ENCODE results near the gene NME2.

The NME2 gene

DNA sequence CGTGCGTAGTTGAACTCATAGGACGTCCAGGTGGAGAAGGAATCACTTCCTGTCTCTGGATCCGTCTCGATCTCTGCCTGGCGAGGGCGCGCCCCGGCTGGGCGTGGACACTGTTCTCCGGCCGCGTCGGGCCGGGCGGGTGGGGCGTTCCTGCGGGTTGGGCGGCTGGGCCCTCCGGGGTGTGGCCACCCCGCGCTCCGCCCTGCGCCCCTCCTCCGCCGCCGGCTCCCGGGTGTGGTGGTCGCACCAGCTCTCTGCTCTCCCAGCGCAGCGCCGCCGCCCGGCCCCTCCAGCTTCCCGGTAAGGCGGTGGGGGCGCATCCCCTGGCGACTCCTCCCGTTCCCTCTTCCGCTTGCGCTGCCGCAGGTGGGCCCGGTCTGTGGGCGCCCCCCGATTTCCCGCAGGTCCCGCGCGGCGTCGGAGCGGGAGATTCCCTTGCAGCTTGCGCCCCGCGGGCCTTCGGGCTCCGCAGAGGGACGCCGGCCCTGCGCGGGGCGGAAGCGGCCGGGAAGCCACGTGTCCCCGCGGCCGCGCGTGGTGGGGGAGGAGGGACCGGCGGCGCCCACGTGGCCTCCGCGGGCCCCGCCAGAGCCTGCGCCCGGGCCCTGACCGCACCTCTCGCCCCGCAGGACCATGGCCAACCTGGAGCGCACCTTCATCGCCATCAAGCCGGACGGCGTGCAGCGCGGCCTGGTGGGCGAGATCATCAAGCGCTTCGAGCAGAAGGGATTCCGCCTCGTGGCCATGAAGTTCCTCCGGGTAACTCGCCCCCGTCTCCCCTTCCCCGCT lies at the start of gene NME2:
Gene NME2, plus strand, starts transcription at position 214 of the 789 bp plus-strand sequence. Its CDS starts 420 bp downstream, at position 634.
- DNase-seq: peak; percentile 89

DNA sequence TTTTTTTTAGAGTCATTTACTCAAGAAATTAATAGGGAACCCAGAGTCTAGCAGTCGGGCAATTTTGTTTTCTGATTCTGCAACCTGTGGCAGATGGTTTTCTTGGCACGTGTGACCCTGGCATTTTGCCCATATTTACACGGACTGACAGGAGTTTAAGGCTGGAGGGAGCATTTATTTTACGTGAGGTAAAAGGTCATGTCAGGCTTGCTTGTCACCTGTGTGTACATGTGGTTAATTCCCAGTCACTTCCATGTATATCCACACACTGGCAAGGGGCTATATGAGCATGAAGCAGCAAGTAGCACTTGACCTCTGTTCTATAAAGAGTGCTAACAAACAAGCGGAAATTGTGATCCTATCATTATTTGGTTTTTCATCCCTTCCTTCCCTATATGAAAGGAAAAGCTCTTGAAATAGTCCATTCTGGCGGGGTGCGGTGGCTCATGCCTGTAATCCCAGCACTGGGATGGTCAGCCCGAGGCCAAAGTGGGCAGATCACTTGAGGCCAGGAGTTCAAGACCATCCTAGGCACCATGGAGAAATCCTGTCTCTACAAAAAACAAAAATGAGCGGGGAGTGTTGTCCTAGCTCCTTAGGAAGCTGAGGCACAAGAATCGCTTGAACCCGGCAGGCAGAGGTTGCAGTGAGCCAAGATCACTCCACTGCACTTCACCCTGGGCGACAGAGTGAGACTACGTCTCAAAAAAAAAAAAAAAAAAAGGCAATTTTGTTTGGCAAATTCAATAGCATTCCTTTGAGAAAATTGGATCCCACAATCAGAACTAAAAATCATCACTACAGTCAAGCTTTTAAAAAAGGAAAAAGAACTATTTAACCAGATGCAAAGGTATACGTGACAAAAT lies 47.6 kb upstream of the NME2 start:
- no peak for DNase-seq

DNA sequence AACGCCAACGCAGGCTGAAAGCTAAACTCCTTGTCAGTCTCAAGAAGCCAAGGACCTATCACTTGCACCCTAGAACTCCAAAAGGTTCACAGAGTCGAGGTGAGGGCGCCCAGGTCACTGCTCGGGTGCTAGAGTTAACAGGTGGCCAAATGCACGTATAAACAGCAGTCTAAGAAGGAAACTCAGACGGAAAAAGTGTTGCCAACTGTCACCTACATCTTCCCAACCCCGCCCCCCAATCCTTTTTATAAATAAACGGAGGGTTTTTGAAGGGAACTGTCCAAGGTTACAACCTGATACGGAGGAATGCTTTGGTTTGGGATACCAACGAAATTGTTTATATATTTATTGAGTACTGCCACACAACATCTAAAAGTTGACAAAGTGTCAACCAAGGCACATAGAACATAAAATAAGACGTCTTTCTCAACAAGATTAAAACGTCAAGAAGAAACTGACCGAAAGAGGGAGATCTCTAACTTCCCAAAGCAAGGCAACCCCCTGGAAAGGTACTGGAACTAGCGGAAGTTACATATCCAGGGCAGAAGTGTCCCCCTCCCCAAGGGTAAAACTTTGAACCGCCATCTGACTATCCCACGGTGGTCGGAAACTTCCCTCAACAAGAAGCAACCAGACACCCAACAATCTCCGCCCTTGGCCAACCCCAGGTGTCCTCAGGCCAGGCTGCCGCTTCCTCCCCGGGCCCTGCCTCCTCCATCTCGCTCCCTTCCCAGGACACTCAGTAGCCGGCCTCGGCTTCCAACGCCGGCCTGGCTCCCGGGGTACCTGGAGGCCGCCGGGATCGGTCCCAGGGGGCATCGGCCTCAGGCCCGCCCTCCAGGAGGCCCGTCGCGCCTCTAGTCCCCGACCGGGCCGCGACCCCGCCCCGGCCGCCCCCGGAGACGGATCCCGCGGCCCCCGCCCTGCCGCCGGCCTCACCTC lies 46.5 kb upstream of the NME2 start:
- peak; percentile 47 for DNase-seq

DNA sequence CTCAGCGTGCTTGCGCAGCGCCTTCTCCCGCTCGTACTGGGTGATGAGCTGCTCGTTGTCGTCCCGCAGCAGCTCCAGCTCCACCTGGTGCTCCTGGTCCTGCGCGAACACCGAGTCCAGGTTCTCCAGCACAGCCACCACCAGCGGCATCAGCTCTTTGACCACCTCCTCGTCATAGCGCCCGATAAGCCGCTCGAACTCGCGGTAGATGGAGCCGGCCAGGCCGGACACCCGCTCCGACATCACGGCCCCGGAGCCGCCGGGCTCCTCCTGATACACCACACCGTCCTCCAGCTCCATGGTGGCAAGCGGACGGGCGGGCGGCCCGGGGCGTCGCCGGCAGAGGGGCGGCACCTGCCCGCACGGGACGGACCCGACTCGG lies 45.9 kb upstream of the NME2 start:
- no peak for DNase-seq

DNA sequence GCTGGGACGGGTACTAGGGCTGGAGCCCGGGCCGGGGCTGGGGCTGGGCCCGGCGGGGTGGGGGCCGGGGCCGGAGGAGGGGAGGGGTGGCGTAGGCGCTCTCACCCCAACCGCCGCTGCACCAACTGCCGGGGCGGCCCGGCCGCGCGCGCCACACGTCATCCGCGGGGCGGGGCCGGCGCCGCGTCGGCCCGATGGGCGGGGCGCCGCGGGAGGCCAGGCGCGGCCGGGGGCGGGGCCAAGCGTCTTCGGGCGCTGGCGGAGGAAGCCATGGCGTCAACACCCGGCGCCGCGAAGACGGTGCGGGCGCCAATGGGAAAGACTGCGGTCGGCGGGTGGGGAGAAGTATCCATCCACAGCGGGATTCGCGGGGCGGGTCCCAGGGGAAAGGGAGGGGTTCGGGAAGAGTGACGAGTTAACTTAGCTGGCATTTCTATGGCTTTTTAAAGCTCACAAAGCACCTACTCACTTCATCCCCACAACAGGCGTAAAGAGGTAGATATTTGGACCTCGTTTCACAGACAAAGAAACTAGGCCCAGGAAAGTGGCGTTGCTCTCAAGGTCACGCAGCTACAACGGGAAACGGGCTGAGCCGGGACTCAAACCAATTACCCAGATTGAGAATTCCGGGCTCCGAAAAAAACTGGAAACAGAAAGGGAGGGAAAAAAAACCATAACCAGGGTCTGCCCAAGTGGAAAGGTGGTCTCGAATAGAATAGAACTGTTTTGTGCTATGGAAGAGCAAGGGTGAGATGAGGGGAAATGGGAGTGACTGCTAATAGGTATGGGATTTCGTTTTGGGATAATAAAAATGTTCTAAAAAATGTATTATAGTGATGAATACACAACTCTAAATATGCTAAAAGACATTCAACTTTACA lies 45.2 kb upstream of the NME2 start, which contains the start of gene SPAG9:
Gene SPAG9, minus strand, starts transcription at position 130 of the 881 bp plus-strand sequence. CDS start 212 bp downstream, outside the sequence.
- DNase-seq: peak; percentile 97

DNA sequence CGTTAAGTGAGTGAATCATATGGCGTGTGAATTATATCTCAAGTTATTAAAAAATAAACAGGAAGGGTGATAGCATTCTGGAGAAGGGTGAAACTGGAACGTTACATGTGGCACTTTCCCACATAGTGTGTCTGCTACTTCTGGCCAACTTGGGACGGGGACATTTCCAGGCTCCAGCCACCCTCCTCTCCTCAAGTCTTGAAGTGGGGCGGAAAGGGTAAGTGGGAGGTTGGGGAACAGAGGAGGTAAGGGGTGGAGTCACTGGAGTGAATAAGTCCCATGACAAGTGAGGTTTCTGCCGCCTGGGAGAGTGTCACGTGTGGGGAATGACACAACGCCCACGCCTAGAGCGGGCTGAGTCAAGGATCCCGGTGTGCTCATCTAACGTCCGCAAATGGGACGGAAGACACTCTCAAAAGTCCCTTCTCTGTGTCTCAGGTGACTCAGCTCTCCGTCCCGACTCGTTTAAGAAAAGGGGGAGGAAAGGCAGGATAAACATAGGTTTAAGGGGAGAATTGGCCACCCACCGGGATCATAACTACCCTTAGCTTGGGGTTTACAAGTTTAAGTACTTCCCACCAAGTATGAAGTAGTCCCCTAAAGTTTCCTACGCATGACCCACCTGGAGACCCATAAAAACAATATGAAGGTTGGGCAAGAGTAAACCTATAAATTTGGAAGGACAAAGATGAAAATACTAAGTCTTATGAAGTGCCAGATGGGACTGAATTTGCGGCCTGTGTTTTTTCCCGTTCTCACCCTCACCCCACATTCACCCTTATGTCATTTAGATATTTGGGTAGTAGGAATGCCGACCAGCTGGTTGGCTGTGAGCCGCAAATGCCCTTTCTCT lies 44.4 kb upstream of the NME2 start:
- DNase-seq: peak; percentile 96

DNA sequence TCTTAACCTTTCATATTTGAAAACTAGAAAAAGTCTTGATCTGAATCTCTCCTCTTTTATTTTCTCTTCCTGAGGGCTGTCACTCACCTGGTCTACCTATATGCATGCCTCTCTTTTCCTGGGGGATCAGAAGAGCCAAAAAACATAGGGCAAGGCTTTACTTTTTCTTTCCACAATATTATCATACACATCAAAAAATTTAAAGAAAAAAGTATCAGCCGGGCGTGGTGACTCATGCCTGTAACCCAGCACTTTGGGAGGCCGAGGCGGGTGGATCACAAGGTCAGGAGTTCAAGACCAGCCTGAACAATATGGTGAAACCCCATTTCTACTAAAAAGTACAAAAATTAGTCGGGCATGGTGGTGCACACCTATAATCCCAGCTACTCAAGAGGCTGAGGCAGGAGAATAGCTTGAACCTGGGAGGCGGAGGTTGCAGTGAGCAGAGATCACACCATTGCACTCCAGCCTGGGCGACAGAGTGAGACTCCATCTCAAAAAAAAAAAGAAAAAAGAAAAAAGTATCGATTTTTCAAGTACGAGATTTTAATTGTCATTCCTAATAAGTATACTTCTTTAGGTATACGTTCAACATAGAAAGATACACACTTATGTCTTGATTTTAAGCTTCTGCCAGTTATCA lies 43.6 kb upstream of the NME2 start:
- DNase-seq: peak; percentile 13

DNA sequence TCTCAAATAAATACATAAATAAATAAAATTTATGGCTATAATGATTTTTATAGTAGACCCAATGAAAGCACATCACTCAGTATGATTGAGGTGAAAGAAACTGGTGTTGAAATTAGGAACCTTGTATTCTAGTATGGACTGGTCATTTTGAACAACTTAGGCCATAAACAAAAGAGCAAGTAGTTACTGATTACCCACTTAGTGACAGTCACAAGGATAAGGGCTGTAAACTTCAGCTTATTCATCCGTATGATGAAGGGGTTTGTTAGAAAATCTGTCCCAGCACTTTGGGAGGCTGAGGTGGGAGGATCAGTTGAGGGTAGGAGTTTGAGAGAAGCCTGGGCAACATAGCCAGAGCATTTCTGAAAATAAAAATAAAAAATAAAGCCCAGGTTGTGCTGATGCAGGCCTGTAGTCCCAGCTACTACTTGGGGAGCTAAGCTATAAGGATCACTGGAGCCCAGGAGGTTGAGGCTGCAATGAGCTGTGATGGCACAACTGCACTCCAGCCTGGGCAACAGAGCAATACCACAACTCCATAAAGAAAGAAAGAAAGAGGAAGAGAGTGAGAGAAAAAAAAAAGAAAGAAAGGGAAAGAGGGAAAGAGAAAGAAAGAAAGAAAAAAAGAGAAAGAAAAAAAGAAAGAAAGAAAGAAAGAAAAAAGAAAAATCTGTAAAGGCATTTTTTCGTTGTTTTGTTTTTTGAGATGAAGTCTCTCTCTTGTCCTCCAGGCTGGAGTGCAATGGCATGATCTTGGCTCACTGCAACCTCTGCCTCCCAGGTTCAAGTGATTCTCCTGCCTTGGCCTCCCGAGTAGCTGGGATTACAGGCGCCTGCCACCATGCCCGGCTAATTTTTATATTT lies 41.3 kb upstream of the NME2 start:
- DNase-seq: no peak

DNA sequence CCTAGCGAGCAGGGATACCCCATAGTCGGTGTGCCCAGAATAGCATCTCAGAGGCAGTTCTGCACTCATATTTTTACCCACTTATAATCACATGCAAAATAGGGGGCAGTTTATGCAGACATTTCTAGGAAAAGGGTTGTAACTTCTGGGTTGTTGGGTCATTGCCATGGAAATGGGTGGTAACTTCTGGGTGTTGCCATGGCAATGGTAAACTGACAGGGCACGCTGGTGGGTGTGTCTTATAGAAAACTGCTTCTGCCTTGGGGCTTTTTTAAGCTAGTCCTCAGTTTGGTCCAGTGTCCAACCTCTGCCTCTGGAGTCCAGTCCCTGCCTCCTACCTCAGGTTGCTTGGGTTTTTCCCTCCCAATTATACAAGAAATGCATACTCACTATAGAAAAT lies 38.1 kb upstream of the NME2 start:
- no peak for DNase-seq

DNA sequence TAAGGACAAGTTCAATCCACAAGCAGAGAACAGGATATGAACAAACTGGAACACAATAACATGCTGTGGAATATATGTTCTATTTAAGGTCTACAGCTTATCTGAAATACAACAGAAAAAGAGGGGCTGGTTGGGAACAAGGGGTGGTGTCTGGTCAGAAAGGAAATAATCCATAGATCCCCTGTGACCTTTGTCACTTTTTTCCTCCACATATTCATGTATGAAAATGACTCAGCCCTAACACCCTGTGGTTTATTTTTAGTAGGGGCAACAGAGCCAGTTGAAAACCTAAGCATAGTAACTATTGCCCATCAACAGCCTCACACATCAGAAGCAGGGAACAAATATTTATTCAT lies 33.3 kb upstream of the NME2 start:
- no peak for DNase-seq

DNA sequence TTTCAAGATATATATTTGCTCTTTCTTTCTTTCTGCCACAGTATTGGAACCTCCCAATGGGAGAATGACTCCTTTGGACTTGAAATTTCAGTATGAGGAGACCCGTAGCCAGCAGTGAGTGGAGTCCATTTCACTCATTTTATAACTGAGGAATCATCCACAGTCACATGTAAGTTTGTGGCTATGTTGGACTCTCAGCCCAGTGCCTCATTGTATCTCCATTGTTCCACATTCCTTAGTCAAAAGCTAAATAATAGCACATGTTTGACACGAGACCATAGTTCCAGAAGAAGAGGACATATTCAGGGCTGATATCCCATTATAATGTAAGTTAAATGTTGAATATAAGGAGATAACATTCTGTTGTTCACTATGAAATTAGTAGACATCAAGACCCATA lies 32.8 kb upstream of the NME2 start:
- DNase-seq: no peak

DNA sequence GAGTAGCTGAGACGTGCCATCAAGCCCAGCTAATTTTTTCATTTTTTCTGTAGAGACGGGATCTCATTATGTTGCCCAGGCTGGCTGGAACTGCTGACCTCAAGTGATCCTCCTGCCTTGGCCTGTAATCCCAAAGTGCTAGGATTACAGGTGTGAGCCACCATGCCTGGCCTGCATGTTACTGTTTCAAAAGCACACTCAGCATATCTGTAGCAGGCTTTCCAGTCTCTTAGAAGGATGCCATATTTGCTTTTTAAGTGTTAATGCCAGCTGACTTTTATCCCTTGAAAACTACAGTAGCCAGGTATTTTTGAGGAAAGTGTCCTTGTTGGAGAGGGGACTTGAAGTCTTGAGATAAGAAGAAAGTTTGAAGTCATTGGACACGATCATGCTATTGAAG lies 30.3 kb upstream of the NME2 start:
- no peak for DNase-seq

DNA sequence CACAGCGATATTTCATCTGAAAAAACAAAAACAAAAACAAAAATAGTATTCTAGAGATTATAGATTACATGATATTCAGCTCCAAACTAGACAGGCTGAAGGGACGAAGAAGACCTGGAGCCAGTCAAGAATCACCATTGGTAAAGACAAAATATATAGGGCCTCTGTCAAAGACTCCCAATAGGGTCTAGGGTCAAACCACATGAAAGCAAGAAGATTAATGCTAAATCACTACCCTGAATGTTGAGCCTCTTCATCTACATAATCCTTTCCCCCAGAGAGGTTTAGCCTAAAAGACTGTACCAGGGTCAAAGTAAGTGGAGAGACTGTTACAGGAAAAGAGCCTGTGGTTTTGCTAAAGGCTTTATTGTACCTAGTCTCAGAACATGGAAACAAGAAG lies 23.6 kb upstream of the NME2 start:
- no peak for DNase-seq

DNA sequence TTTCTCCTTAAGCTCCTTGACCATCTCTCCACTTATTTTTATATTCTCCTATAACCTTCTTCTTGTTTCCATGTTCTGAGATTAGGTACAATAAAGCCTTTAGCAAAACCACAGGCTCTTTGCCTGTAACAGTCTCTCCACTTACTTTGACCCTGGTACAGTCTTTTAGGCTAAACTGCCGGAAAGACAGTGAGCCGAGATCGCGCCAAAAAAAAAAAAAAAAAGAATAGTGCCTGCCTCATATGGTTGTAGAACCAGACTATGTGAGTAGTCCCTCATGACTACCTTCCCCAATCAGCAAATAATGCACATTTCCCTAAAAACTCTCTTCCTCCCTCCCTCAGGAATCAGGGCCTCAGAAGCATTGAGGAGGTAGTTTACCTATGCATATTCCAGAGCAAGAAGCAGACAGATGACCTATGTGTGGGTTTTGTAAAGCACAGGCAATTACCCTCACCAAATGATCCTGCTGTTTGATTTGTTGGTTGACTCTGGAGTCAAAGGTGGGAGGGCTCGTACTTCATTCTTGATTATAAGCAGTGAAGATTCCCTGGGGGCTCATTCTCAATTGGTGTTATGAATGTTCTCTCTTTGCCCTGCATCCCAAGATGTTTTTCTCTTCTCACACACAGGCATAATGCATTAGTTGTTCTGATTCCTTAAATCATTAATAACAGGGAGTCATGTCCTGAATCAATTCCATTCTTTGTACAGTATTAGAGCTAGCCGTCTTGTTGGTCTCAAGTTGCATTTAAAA lies 21.8 kb upstream of the NME2 start:
- no peak for DNase-seq

DNA sequence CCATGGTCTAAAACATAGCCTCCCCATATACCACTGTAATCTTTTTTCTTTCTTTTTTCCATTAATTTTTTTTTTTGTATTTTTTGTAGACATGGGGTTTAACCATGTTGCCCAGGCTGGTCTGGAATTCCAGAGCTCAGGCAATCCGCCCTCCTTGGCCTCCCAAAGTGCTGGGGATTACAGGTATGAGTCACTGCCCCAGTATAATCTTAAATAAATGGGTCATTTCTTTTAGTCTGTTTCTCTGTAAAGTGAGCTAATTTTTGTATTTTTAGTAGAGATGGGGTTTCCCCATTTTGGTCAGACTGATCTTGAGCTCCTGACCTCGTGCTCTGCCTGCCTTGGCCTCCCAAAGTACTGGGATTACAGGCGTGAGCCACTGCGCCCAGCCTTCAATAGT lies 18.6 kb upstream of the NME2 start:
- DNase-seq: peak; percentile 45

DNA sequence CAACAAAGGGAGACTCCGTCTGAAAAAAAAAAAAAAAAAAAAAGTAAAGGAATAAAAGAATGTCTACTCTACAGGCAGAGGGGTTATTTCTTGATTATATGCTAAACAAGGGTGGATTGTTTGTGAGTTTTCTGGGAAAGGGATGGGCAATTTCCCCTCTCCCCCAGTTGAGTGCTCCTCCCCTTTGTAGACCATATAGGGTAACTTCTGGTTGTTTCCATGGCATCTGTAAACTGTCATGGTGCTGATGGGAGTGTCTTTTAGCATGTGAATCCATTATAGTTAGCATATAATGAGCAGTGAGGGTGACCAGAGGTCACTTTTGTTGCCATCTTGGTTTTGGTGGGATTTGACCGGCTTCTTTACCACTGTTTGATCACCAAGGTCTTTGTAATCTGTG lies 17.0 kb upstream of the NME2 start:
- DNase-seq: no peak

DNA sequence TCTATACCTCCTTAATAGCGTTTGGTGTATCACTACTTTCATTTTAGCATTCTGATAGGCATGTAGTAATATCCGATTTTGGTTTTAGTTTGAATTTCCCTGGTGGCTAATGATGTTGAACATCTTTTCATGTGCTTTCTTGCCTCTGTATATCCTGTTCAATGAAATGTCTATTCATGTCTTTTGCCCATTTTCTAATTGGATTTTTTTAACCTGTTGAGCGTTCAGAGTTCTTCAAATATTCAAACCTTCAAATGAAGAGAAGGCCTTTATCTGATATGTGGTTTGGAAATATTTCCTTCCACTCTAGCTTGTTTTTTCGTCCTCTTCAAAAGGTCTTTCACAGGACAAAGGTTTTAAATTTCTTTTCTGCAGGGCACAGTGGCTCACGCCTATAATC lies 15.3 kb upstream of the NME2 start:
- no peak for DNase-seq

DNA sequence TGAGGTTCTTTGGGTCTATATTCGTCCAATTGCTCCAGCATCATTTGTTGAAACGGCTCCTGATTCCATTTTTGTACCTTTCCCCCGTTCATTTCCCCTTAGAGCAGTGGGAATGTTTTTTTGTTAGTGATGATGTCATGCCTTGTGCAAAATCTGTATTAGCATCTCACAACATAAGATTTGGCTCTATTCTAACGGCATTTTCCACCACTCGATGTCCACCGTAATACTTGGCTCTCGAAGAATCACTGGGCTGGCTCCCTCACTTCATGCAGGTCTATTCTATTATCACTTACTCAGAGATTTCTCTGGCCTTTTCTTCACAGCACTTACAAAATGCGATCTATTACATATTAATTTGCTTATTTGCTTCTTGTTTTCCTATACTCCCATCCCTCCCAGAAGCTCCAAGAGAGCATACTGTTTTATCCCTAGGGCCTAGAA lies 13.4 kb upstream of the NME2 start:
- DNase-seq: peak; percentile 44
